ENCODE data around the gene LHX6.
A peak's percentile ranks its signal among the peaks of the same experiment; 100 is the strongest.

LHX6 gene

GRCh38 chr9:122204491-122204890, 24.3 kb downstream of the LHX6 start:
- H3K4me3 ChIP-seq (ENCODE audit: low read depth, low read length) = no peak overlapping the region
- DNase-seq (ENCODE audit: low read depth) = no peak
- no peak for TF ChIP-seq CTCF (IDR thresholded peaks at IDR 0.05; ENCODE audit: low read depth, low read length, missing control alignments)
- in situ Hi-C loops (cut with HindIII; ENCODE audit: low sequenced_read_pairs) = no loop called here

- TF ChIP-seq CTCF (IDR thresholded peaks at IDR 0.05; ENCODE audit: low read depth, low read length, missing control alignments) = no peak
- no peak for DNase-seq (ENCODE audit: low read depth)
- H3K4me3 ChIP-seq (ENCODE audit: low read depth, low read length) = no peak overlapping the region
- in situ Hi-C loops (cut with HindIII; ENCODE audit: low sequenced_read_pairs) = no loop called here
Observed at GRCh38 chr9:122204055-122204454, 24.7 kb downstream of the LHX6 start.

- in situ Hi-C loops (cut with HindIII; ENCODE audit: low sequenced_read_pairs) = no loop called here
- DNase-seq (ENCODE audit: low read depth) = no peak
Observed at GRCh38 chr9:122202111-122202510, 26.6 kb downstream of the LHX6 start.

GRCh38 chr9:122201641-122202040, 27.1 kb downstream of the LHX6 start:
- no peak for TF ChIP-seq CTCF (IDR thresholded peaks at IDR 0.05; ENCODE audit: low read depth, low read length, missing control alignments)
- H3K4me3 ChIP-seq (ENCODE audit: low read depth, low read length) = no peak overlapping the region
- DNase-seq (ENCODE audit: low read depth) = peak; percentile 9
- in situ Hi-C loops (cut with HindIII; ENCODE audit: low sequenced_read_pairs) = no loop called here

More at GRCh38 chr9:122202111-122202510, 26.6 kb downstream of the LHX6 start:
- no peak overlapping the region for H3K4me3 ChIP-seq (ENCODE audit: low read depth, low read length)
- TF ChIP-seq CTCF (IDR thresholded peaks at IDR 0.05; ENCODE audit: low read depth, low read length, missing control alignments) = no peak

- DNase-seq (ENCODE audit: low read depth) = peak; percentile 8
- no peak overlapping the region for H3K4me3 ChIP-seq (ENCODE audit: low read depth, low read length)
- TF ChIP-seq CTCF (IDR thresholded peaks at IDR 0.05; ENCODE audit: low read depth, low read length, missing control alignments) = no peak
- in situ Hi-C loops (cut with HindIII; ENCODE audit: low sequenced_read_pairs) = no loop called here
Observed at GRCh38 chr9:122200960-122201595, 27.7 kb downstream of the LHX6 start.

GRCh38 chr9:122197882-122198281, 30.9 kb downstream of the LHX6 start:
- DNase-seq (ENCODE audit: low read depth) = no peak
- no peak for TF ChIP-seq CTCF (IDR thresholded peaks at IDR 0.05; ENCODE audit: low read depth, low read length, missing control alignments)
- H3K4me3 ChIP-seq (ENCODE audit: low read depth, low read length) = no peak overlapping the region
- in situ Hi-C loops (cut with HindIII; ENCODE audit: low sequenced_read_pairs) = no loop called here

Measured in astrocyte of the cerebellum (primary cell).